Neuronal stem cell (in vitro differentiated cells): Measurements from ENCODE around the gene VIT.

Experiments
- DNase-seq: peaks from one replicate; pipeline ENCODE4 v3.0.0-alpha.2; 2013; ENCODE audit warnings: low spot score
- H2AFZ ChIP-seq: one replicate; pipeline ENCODE4 v1.6.1; 2013; ENCODE audit warnings: mild to moderate bottlenecking, low read length, inconsistent platforms
- H2AK5ac ChIP-seq: 2 replicates; pipeline ENCODE4 v1.6.1; 2013; ENCODE audit warnings: low read depth, mild to moderate bottlenecking, inconsistent platforms, low read length, moderate library complexity, mixed read lengths
- H2BK120ac ChIP-seq: 2 replicates; pipeline ENCODE4 v1.6.1; 2013; ENCODE audit warnings: low read depth, mild to moderate bottlenecking, inconsistent platforms, low read length, moderate library complexity, mixed read lengths
- H2BK12ac ChIP-seq: one replicate; pipeline ENCODE4 v1.6.1; 2013; ENCODE audit warnings: low read length, inconsistent platforms
- H2BK15ac ChIP-seq: 2 replicates; pipeline ENCODE4 v1.6.1; 2013; ENCODE audit warnings: mild to moderate bottlenecking, low read length, inconsistent platforms, mixed read lengths
- H2BK5ac ChIP-seq: one replicate; pipeline ENCODE4 v1.6.1; 2013; ENCODE audit warnings: inconsistent platforms, mild to moderate bottlenecking, low read length, moderate library complexity
- H3K14ac ChIP-seq: one replicate; pipeline ENCODE4 v1.6.1; 2013; ENCODE audit warnings: low read length, inconsistent platforms
- H3K18ac ChIP-seq: 2 replicates; pipeline ENCODE4 v1.6.1; 2013; ENCODE audit warnings: low read length, inconsistent platforms
- H3K23ac ChIP-seq: 2 replicates; pipeline ENCODE4 v1.6.1; 2013; ENCODE audit warnings: low read depth, mild to moderate bottlenecking, mixed read lengths, low read length, inconsistent platforms; ENCODE audit not compliant: poor library complexity
- H3K27ac ChIP-seq: replicated peaks from 3 replicates; pipeline ENCODE4 v1.5.1; 2013; ENCODE audit warnings: low read length, inconsistent platforms
- H3K27me3 ChIP-seq, 3 experiments: 2 replicates each; pipeline ENCODE4 v1.6.1; 2013; ENCODE audit warnings: low read length in 3 of 3, mild to moderate bottlenecking in 2 of 3, inconsistent platforms in 1 of 3, low read depth in 1 of 3, mixed read lengths in 1 of 3, moderate library complexity in 1 of 3; ENCODE audit not compliant: control insufficient read depth in 3 of 3, insufficient read depth in 3 of 3
- H3K36me3 ChIP-seq, 2 donors: replicated peaks in 1 of 2; 2 replicates each; pipeline ENCODE4 v1.6.1; 2013; ENCODE audit warnings: low read length in 2 of 2; ENCODE audit not compliant: control insufficient read depth in 2 of 2, insufficient read depth in 2 of 2
- H3K4ac ChIP-seq: 2 replicates; pipeline ENCODE4 v1.6.1; 2013; ENCODE audit warnings: inconsistent platforms, mild to moderate bottlenecking, low read length, moderate library complexity
- H3K4me1 ChIP-seq, 2 donors: 1 replicate in 1 of 2; 2 replicates in 1 of 2; pipeline ENCODE4 v1.6.1; 2013; ENCODE audit warnings: low read length in 2 of 2, low read depth in 1 of 2; ENCODE audit not compliant: control insufficient read depth in 2 of 2, insufficient read depth in 1 of 2
- H3K4me2 ChIP-seq: one replicate; pipeline ENCODE4 v1.6.1; 2013; ENCODE audit warnings: mild to moderate bottlenecking, low read length, inconsistent platforms; ENCODE audit not compliant: insufficient read depth, poor library complexity, severe bottlenecking
- H3K4me3 ChIP-seq, 2 donors: 2 replicates each; pipeline ENCODE4 v1.5.1; 2013; ENCODE audit warnings: low read length in 2 of 2, mild to moderate bottlenecking in 2 of 2, inconsistent platforms in 1 of 2, moderate library complexity in 1 of 2
- H3K79me1 ChIP-seq: one replicate; pipeline ENCODE4 v1.6.1; 2013; ENCODE audit warnings: low read depth, mild to moderate bottlenecking, inconsistent platforms, low read length, moderate library complexity
- H3K9ac ChIP-seq: one replicate; pipeline ENCODE4 v1.6.1; 2013; ENCODE audit warnings: mild to moderate bottlenecking, low read depth, low read length, inconsistent platforms; ENCODE audit not compliant: poor library complexity
- H3K9me3 ChIP-seq, 2 donors: replicated peaks in 1 of 2; 2 replicates each; pipeline versions ENCODE3 to v1.6.1; 2013; ENCODE audit warnings: low read length in 2 of 2, mild to moderate bottlenecking in 2 of 2, inconsistent platforms in 1 of 2, low read depth in 1 of 2, mixed read lengths in 1 of 2, moderate library complexity in 1 of 2; ENCODE audit not compliant: control insufficient read depth in 2 of 2, insufficient read depth in 1 of 2
- H4K8ac ChIP-seq: one replicate; pipeline ENCODE4 v1.6.1; 2013; ENCODE audit warnings: low read depth, mild to moderate bottlenecking, inconsistent platforms, low read length, moderate library complexity
- H4K91ac ChIP-seq: one replicate; pipeline ENCODE4 v1.6.1; 2013; ENCODE audit warnings: low read length, low read depth, mild to moderate bottlenecking, inconsistent platforms; ENCODE audit not compliant: poor library complexity
- WGBS, 2 donors: extraction: QIAGEN DNeasy Blood & Tissue Kit; methylation state at CpG; one replicate each; pipeline ENCODE4 v1.1.7; 2013; ENCODE audit warnings: missing lambda C conversion rate in 2 of 2, mixed read lengths in 1 of 2; ENCODE audit not compliant: insufficient read length in 2 of 2, insufficient replicate concordance in 1 of 2; ENCODE audit errors: extremely low coverage in 2 of 2; 5-methylcytosine and 5-hydroxymethylcytosine counted together

VIT gene

GRCh38 chr2:36653967-36654694 lies 42.4 kb upstream of the VIT start:
- Histone ChIP-seq H3K36me3 (no peaks in the 10 kb centered on the region), H3K14ac (no peak overlapping the region), H2BK15ac (no peak overlapping the region), H2AFZ (no peak overlapping the region), H4K8ac (no peak overlapping the region), H3K4me3 (no peak overlapping the region), H3K4ac (no peak overlapping the region), H3K9ac (no peak overlapping the region), H3K23ac (no peak overlapping the region), H2BK120ac (no peak overlapping the region), H3K27ac (no peak overlapping the region), H3K79me1 (no peaks in the 10 kb centered on the region), H2BK12ac (no peak overlapping the region), H4K91ac (no peak overlapping the region), H3K18ac (no peak overlapping the region), H3K27me3 (no peaks in the 10 kb centered on the region), H3K4me2 (no peak overlapping the region), H3K4me1 (no peaks in the 10 kb centered on the region), H2AK5ac (no peak overlapping the region), H3K9me3 (no peaks in the 10 kb centered on the region), H2BK5ac (no peak overlapping the region)
- WGBS, 2 donors: no CpG with 5 or more reads among the region's 2 CpGs
- DNase-seq: no peak

DNA sequence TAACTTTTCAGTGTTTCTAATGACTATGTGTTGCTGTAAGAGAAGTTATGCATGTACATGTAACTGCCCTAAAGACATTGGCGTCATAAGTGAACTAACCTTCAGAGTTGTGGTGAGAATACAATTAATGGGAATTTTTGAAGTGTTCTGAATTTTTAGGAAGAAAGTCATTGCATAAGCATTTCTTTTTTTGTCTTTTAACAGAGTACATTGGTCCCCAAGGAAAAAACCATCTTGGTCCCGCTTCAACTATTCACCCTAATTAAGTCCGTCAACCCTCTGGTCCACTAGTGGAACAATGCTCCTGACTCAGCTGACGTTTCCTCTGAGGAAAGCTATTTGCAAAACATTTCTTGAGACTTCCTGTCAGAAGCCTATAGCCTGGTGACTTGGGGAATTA lies 41.1 kb upstream of the VIT start:
- no CpG with 5 or more reads among the region's 4 CpGs for WGBS, 2 donors
- Histone ChIP-seq H4K91ac (no peak overlapping the region), H3K23ac (no peak overlapping the region), H3K4me3 (no peak overlapping the region), H2BK5ac (no peak overlapping the region), H3K14ac (no peak overlapping the region), H3K18ac (no peak overlapping the region), H3K27ac (no peak overlapping the region), H3K4me1 (no peaks in the 10 kb centered on the region), H3K79me1 (no peaks in the 10 kb centered on the region), H3K36me3 (no peaks in the 10 kb centered on the region), H2AK5ac (no peak overlapping the region), H3K9ac (no peak overlapping the region), H3K9me3 (no peaks in the 10 kb centered on the region), H2BK15ac (no peak overlapping the region), H4K8ac (no peak overlapping the region), H3K27me3 (no peaks in the 10 kb centered on the region), H3K4ac (no peak overlapping the region), H2BK120ac (no peak overlapping the region), H3K4me2 (no peak overlapping the region), H2AFZ (no peak overlapping the region), H2BK12ac (no peak overlapping the region)
- DNase-seq: no peak

- no CpG with 5 or more reads among the region's 1 CpG for WGBS, 2 donors
- DNase-seq: no peak
- H2AFZ ChIP-seq: no peak overlapping the region
These were observed 38.8 kb upstream of the VIT start for GRCh38 chr2:36657703-36658102.

GRCh38 chr2:36658277-36658748 lies 38.2 kb upstream of the VIT start:
- no peaks in the 10 kb centered on the region for H3K27me3 ChIP-seq
- no peak for DNase-seq
- no peak overlapping the region for H3K27ac ChIP-seq
- no peak overlapping the region for H2AK5ac ChIP-seq
- no peaks in the 10 kb centered on the region for H3K79me1 ChIP-seq
- no peak overlapping the region for H2BK12ac ChIP-seq
- no peaks in the 10 kb centered on the region for H3K36me3 ChIP-seq
- H3K23ac ChIP-seq: no peak overlapping the region
- H3K4me1 ChIP-seq: no peaks in the 10 kb centered on the region
- WGBS, 2 donors: no CpG with 5 or more reads among the region's 1 CpG
- H4K8ac ChIP-seq: no peak overlapping the region
- H3K4me3 ChIP-seq: no peak overlapping the region
- no peak overlapping the region for H4K91ac ChIP-seq
- no peak overlapping the region for H3K14ac ChIP-seq
- H2BK120ac ChIP-seq: no peak overlapping the region
- H2BK15ac ChIP-seq: no peak overlapping the region
- H3K4me2 ChIP-seq: no peak overlapping the region
- no peaks in the 10 kb centered on the region for H3K9me3 ChIP-seq
- no peak overlapping the region for H3K9ac ChIP-seq
- no peak overlapping the region for H2AFZ ChIP-seq
- no peak overlapping the region for H2BK5ac ChIP-seq
- no peak overlapping the region for H3K4ac ChIP-seq
- no peak overlapping the region for H3K18ac ChIP-seq

More at GRCh38 chr2:36657703-36658102, 38.8 kb upstream of the VIT start:
- Histone ChIP-seq H3K4me1 (no peaks in the 10 kb centered on the region), H3K18ac (no peak overlapping the region), H2AK5ac (no peak overlapping the region), H3K23ac (no peak overlapping the region), H2BK120ac (no peak overlapping the region), H2BK5ac (no peak overlapping the region), H3K27ac (no peak overlapping the region), H2BK15ac (no peak overlapping the region), H3K14ac (no peak overlapping the region), H3K79me1 (no peaks in the 10 kb centered on the region), H3K36me3 (no peaks in the 10 kb centered on the region), H4K91ac (no peak overlapping the region), H3K9ac (no peak overlapping the region), H3K4me3 (no peak overlapping the region), H3K27me3 (no peaks in the 10 kb centered on the region), H4K8ac (no peak overlapping the region), H3K4me2 (no peak overlapping the region), H3K4ac (no peak overlapping the region), H2BK12ac (no peak overlapping the region), H3K9me3 (no peaks in the 10 kb centered on the region)
